ENCODE results near the gene PDE4D.

PDE4D gene

GRCh38 chr5:59158165-59158564 lies 735.4 kb downstream of the PDE4D start:
- H3K36me3 ChIP-seq (ENCODE audit: control insufficient read depth, insufficient read depth, low read length), result no peaks in the 10 kb centered on the region
- no peak overlapping the region for H3K4me3 ChIP-seq (ENCODE audit: low read depth, low read length)
- H3K9me3 ChIP-seq (ENCODE audit: control insufficient read depth, insufficient read depth, low read length), result no peaks in the 10 kb centered on the region
- H3K27me3 ChIP-seq (ENCODE audit: control insufficient read depth, insufficient read depth, low read length), result no peaks in the 10 kb centered on the region
- H3K9ac ChIP-seq (ENCODE audit: low read depth, low read length), result no peak overlapping the region
- no peaks in the 10 kb centered on the region for H3K4me1 ChIP-seq (ENCODE audit: control insufficient read depth, insufficient read depth, low read length)

DNA sequence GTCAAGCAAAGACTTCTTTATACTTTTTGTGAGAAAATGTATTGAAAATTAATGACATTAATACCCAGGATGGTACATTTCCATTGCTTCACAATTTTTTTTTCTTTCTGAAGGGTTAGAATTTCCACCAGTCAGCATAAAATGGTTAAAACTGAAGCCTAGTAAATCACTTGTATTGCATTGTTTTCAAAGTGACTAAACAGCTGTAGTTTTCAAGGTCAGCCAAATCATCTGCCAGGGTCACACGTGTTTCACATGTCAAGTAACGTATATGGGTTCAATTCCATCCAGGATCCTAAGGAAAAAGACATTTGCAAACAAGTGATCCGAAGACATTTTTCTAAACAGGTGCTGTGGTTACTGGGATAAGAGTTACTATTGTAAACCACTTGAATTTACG lies 736.5 kb downstream of the PDE4D start:
- no peaks in the 10 kb centered on the region for H3K36me3 ChIP-seq (ENCODE audit: control insufficient read depth, insufficient read depth, low read length)
- no peaks in the 10 kb centered on the region for H3K27me3 ChIP-seq (ENCODE audit: control insufficient read depth, insufficient read depth, low read length)
- H3K9me3 ChIP-seq (ENCODE audit: control insufficient read depth, insufficient read depth, low read length), result no peaks in the 10 kb centered on the region
- no peaks in the 10 kb centered on the region for H3K4me1 ChIP-seq (ENCODE audit: control insufficient read depth, insufficient read depth, low read length)
- H3K9ac ChIP-seq (ENCODE audit: low read depth, low read length), result no peak overlapping the region
- no peak overlapping the region for H3K4me3 ChIP-seq (ENCODE audit: low read depth, low read length)

DNA sequence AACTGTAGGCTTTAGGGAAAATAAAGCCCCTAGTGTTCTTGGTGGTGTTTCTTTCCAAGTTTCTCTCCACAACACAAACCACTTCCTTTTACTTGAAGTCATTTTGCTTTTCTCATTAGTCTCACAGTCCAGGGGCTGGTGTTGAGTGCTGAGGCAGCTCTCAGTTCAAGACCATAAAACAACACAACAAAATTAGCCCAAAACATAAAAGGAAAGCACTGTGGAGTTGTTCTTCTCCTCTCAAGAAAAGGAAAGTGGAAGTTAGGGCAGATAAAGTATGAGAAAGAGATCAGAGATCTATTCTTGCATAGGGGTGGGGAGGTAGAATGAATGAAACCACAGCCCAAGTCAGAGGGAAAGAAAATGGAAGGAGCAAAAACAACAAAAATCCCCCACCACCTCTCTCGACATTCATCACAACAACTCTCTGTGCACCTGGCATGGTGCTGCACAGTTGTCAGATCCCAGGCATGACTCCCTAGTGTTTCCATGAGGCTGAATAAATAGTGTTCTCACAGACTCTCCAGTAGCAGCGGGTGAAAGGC lies 740.8 kb downstream of the PDE4D start:
- Histone ChIP-seq H3K9ac (ENCODE audit: low read depth, low read length) (no peak overlapping the region), H3K27me3 (ENCODE audit: control insufficient read depth, insufficient read depth, low read length) (no peaks in the 10 kb centered on the region), H3K4me1 (ENCODE audit: control insufficient read depth, insufficient read depth, low read length) (peaks cover 10% of the 10 kb centered on the region), H3K9me3 (ENCODE audit: control insufficient read depth, insufficient read depth, low read length) (no peaks in the 10 kb centered on the region), H3K4me3 (ENCODE audit: low read depth, low read length) (no peak overlapping the region), H3K36me3 (ENCODE audit: control insufficient read depth, insufficient read depth, low read length) (no peaks in the 10 kb centered on the region)

DNA sequence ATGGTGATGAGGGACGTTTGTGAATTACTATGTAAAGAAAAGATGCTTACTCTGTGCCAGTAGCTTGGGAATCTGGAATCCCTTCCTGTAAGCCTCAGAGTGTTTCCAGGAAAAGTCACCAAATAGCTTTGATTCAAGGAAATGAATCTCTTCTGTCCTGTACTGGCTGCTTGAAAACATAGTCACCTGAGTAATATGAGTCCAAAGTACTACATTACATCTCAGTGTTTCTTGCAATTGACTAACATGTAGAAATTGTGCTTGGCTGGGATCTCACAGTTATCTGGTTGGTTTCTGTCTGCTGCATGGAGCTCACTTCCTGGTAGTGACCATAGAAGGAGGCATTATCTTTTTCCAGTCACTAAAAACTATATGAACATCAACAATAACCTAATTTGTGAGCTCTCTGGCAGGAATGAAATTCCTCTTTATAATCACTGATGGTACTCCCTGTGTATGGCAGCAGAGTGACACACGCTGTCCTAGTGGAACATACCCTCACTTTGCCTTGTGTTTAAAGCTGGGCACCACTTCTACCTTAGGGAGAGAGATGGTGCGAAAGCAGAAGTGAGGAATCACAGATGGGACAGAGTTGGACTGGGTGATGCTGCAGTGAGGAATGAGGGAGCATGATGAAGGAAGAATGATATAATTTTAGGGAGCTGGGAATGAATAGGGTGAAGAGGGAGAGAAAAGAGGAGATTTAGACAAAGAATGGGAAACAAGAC lies 742.2 kb downstream of the PDE4D start:
- H3K27me3 ChIP-seq (ENCODE audit: control insufficient read depth, insufficient read depth, low read length), result no peaks in the 10 kb centered on the region
- no peak overlapping the region for H3K4me3 ChIP-seq (ENCODE audit: low read depth, low read length)
- no peak overlapping the region for H3K9ac ChIP-seq (ENCODE audit: low read depth, low read length)
- peaks cover 10% of the 10 kb centered on the region for H3K4me1 ChIP-seq (ENCODE audit: control insufficient read depth, insufficient read depth, low read length)
- H3K9me3 ChIP-seq (ENCODE audit: control insufficient read depth, insufficient read depth, low read length), result no peaks in the 10 kb centered on the region
- no peaks in the 10 kb centered on the region for H3K36me3 ChIP-seq (ENCODE audit: control insufficient read depth, insufficient read depth, low read length)

DNA sequence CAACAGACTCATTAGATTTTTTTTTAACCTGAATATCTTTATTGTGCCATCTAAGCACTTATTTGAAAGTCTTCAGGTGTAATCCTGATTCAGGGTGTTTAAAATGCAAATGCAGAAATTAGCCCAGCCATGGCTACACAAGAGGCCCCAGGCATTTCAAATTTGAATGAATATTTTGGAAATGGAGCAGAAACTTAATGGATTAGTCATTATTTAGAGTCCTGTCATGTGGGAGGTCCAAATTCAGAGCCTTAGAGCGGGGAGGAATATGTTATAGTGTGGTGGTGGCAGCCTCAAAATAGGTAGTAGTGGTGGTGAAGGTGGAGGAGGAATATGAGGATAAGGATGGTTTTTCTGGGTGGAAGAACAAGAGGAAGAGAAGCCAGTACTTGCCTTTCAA lies 743.7 kb downstream of the PDE4D start:
- Histone ChIP-seq H3K4me1 (ENCODE audit: control insufficient read depth, insufficient read depth, low read length) (peaks cover 10% of the 10 kb centered on the region), H3K9me3 (ENCODE audit: control insufficient read depth, insufficient read depth, low read length) (no peaks in the 10 kb centered on the region), H3K4me3 (ENCODE audit: low read depth, low read length) (no peak overlapping the region), H3K9ac (ENCODE audit: low read depth, low read length) (no peak overlapping the region), H3K36me3 (ENCODE audit: control insufficient read depth, insufficient read depth, low read length) (no peaks in the 10 kb centered on the region), H3K27me3 (ENCODE audit: control insufficient read depth, insufficient read depth, low read length) (no peaks in the 10 kb centered on the region)

DNA sequence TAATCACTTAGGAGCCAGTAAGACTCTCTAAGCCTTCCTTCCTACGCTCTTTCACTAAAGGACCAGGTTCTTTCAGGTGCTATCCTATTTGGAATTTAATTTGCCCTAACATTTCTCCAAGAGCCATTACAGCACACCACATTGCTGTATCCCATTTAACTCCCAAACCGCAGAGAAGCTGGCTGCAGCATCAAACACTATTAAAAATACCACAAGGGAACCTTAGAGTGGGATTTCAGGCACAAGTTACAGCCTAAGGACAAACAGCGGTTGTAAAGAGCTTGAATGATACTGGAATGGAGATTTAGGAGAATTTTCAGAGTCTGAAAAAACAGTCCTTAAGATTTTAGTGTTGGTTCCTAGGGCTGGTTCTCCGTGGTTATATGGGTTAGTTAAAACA lies 744.3 kb downstream of the PDE4D start:
- Histone ChIP-seq H3K4me1 (ENCODE audit: control insufficient read depth, insufficient read depth, low read length) (peaks cover 10% of the 10 kb centered on the region), H3K36me3 (ENCODE audit: control insufficient read depth, insufficient read depth, low read length) (no peaks in the 10 kb centered on the region), H3K9ac (ENCODE audit: low read depth, low read length) (no peak overlapping the region)

GRCh38 chr5:59146729-59147128 lies 746.8 kb downstream of the PDE4D start:
- Histone ChIP-seq H3K27me3 (ENCODE audit: control insufficient read depth, insufficient read depth, low read length) (no peaks in the 10 kb centered on the region), H3K4me3 (ENCODE audit: low read depth, low read length) (no peak overlapping the region), H3K9me3 (ENCODE audit: control insufficient read depth, insufficient read depth, low read length) (no peaks in the 10 kb centered on the region), H3K9ac (ENCODE audit: low read depth, low read length) (no peak overlapping the region), H3K36me3 (ENCODE audit: control insufficient read depth, insufficient read depth, low read length) (no peaks in the 10 kb centered on the region), H3K4me1 (ENCODE audit: control insufficient read depth, insufficient read depth, low read length) (peaks cover 10% of the 10 kb centered on the region)

More for the DNA sequence above, 744.3 kb downstream of the PDE4D start:
- Histone ChIP-seq H3K27me3 (ENCODE audit: control insufficient read depth, insufficient read depth, low read length) (no peaks in the 10 kb centered on the region), H3K9me3 (ENCODE audit: control insufficient read depth, insufficient read depth, low read length) (no peaks in the 10 kb centered on the region), H3K4me3 (ENCODE audit: low read depth, low read length) (no peak overlapping the region)

- Histone ChIP-seq H3K9me3 (ENCODE audit: control insufficient read depth, insufficient read depth, low read length) (no peaks in the 10 kb centered on the region), H3K27me3 (ENCODE audit: control insufficient read depth, insufficient read depth, low read length) (no peaks in the 10 kb centered on the region), H3K36me3 (ENCODE audit: control insufficient read depth, insufficient read depth, low read length) (no peaks in the 10 kb centered on the region), H3K4me3 (ENCODE audit: low read depth, low read length) (no peak overlapping the region), H3K4me1 (ENCODE audit: control insufficient read depth, insufficient read depth, low read length) (peaks cover under 1% of the 10 kb centered on the region), H3K9ac (ENCODE audit: low read depth, low read length) (no peak overlapping the region)
These were observed 749.6 kb downstream of the PDE4D start for GRCh38 chr5:59143926-59144333.

GRCh38 chr5:59142927-59143326 lies 750.6 kb downstream of the PDE4D start:
- H3K36me3 ChIP-seq (ENCODE audit: control insufficient read depth, insufficient read depth, low read length), result no peaks in the 10 kb centered on the region
- H3K4me1 ChIP-seq (ENCODE audit: control insufficient read depth, insufficient read depth, low read length), result no peaks in the 10 kb centered on the region

DNA sequence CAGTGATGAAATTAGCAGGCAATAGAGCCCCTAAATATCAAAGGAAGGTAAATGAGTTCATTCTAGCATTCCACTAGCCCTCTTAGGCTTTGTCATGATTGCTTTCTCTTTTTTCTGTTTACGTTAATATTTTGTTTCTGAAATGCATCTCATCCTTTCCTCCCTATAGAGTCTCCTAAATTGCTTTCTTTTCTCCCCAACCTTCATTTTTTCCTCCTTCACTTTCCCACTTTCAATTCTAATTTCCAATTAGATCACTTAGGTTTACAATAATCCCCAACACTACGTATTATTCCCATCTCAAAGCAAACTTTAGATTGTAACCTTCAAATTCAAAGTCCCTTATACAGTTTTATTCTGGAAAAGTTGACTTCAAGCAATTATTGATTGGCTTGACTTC lies 751.4 kb downstream of the PDE4D start:
- no peak overlapping the region for H3K4me3 ChIP-seq (ENCODE audit: low read depth, low read length)
- no peaks in the 10 kb centered on the region for H3K27me3 ChIP-seq (ENCODE audit: control insufficient read depth, insufficient read depth, low read length)
- no peaks in the 10 kb centered on the region for H3K36me3 ChIP-seq (ENCODE audit: control insufficient read depth, insufficient read depth, low read length)
- no peak overlapping the region for H3K9ac ChIP-seq (ENCODE audit: low read depth, low read length)
- no peaks in the 10 kb centered on the region for H3K9me3 ChIP-seq (ENCODE audit: control insufficient read depth, insufficient read depth, low read length)
- H3K4me1 ChIP-seq (ENCODE audit: control insufficient read depth, insufficient read depth, low read length), result no peaks in the 10 kb centered on the region

More at GRCh38 chr5:59142927-59143326, 750.6 kb downstream of the PDE4D start:
- no peak overlapping the region for H3K4me3 ChIP-seq (ENCODE audit: low read depth, low read length)
- H3K27me3 ChIP-seq (ENCODE audit: control insufficient read depth, insufficient read depth, low read length), result no peaks in the 10 kb centered on the region
- no peaks in the 10 kb centered on the region for H3K9me3 ChIP-seq (ENCODE audit: control insufficient read depth, insufficient read depth, low read length)
- H3K9ac ChIP-seq (ENCODE audit: low read depth, low read length), result no peak overlapping the region

- H3K4me3 ChIP-seq (ENCODE audit: low read depth, low read length), result no peak overlapping the region
- H3K9me3 ChIP-seq (ENCODE audit: control insufficient read depth, insufficient read depth, low read length), result no peaks in the 10 kb centered on the region
- no peaks in the 10 kb centered on the region for H3K36me3 ChIP-seq (ENCODE audit: control insufficient read depth, insufficient read depth, low read length)
- no peaks in the 10 kb centered on the region for H3K4me1 ChIP-seq (ENCODE audit: control insufficient read depth, insufficient read depth, low read length)
- H3K27me3 ChIP-seq (ENCODE audit: control insufficient read depth, insufficient read depth, low read length), result no peaks in the 10 kb centered on the region
- H3K9ac ChIP-seq (ENCODE audit: low read depth, low read length), result no peak overlapping the region
These were observed 753.4 kb downstream of the PDE4D start for GRCh38 chr5:59140133-59140532.

- Histone ChIP-seq H3K9ac (ENCODE audit: low read depth, low read length) (no peak overlapping the region), H3K4me1 (ENCODE audit: control insufficient read depth, insufficient read depth, low read length) (no peaks in the 10 kb centered on the region), H3K9me3 (ENCODE audit: control insufficient read depth, insufficient read depth, low read length) (no peaks in the 10 kb centered on the region)
These were observed 753.8 kb downstream of the PDE4D start for GRCh38 chr5:59139695-59140094.

More at GRCh38 chr5:59139695-59140094, 753.8 kb downstream of the PDE4D start:
- no peak overlapping the region for H3K4me3 ChIP-seq (ENCODE audit: low read depth, low read length)
- no peaks in the 10 kb centered on the region for H3K36me3 ChIP-seq (ENCODE audit: control insufficient read depth, insufficient read depth, low read length)
- H3K27me3 ChIP-seq (ENCODE audit: control insufficient read depth, insufficient read depth, low read length), result no peaks in the 10 kb centered on the region
